K562 (cell line): ENCODE data around the gene EEFSEC. TPM values are rescaled to one million over a fixed set of nuclear protein-coding genes. Genes with fewer than 3 reads are reported as not detected.

Experiments used
- ATAC-seq: fragments of 200-7000 bp; cut with Tn5 transposase; 3 replicates; pipeline ENCODE4 v1.9.1; 2020; ENCODE audit warnings: moderate library complexity
- BruUV-seq: library from RNA; stranded (reverse); fragments of 400-500 nt; replicated peaks from 2 replicates; lab custom pipeline; 2021; lab: Mats Ljungman, UMichigan
- CTCF ChIA-PET: fragments of 300-600 bp; formaldehyde crosslinking; extraction: SDS; loops from one replicate; lab custom pipeline; 2021; ENCODE audit warnings: low intra/inter-chr PET ratio; lab: Yijun Ruan, JAX
- POLR2A ChIA-PET: fragments of 300-600, 350-650 bp; sonication (Branson Sonifier 250); formaldehyde crosslinking; extraction: SDS; loops from one replicate; lab custom pipeline; 2021; ENCODE audit warnings: antibody characterized with exemption, inconsistent platforms; lab: Yijun Ruan, JAX
- DNase-seq, 4 experiments: peaks; one replicate each; pipeline versions ENCODE4 v3.0.0 to v3.0.0-alpha.2; 2011 to 2018; ENCODE audit warnings: low spot score in 3 of 4, mixed read lengths in 3 of 4; ENCODE audit errors: extremely low read depth in 1 of 4
- FAIRE-seq: peaks from 2 replicates; lab custom pipeline; 2011; peaks lifted over from hg19 to GRCh38; lab: Jason Lieb, UNC
- H2AFZ ChIP-seq: 2 replicates; pipeline ENCODE4 v1.6.0; 2011; ENCODE audit warnings: low read depth, low read length, control low read depth, inconsistent platforms
- H3K27ac ChIP-seq: fragments of 200-600 bp; 3 replicates; pipeline ENCODE4 v1.8.0; 2011; ENCODE audit warnings: low read depth, mild to moderate bottlenecking, control low read depth, inconsistent platforms, low read length, moderate library complexity, mixed read lengths; ENCODE audit errors: extremely low read depth
- H3K27me3 ChIP-seq, 2 experiments: fragments of 300-600 bp in 1 of 2; 2 replicates in 1 of 2; 3 replicates in 1 of 2; pipeline versions ENCODE4 v1.6.0 to v1.8.0; 2011; ENCODE audit warnings: inconsistent platforms in 2 of 2, low read length in 2 of 2, mild to moderate bottlenecking in 1 of 2, mixed read lengths in 1 of 2, moderate library complexity in 1 of 2; ENCODE audit not compliant: control insufficient read depth in 2 of 2, insufficient read depth in 2 of 2
- H3K36me3 ChIP-seq: fragments of 300-600 bp; 3 replicates; pipeline ENCODE4 v1.8.0; 2011; ENCODE audit warnings: mild to moderate bottlenecking, low read length, inconsistent platforms; ENCODE audit not compliant: control insufficient read depth, insufficient read depth
- H3K4me1 ChIP-seq, 2 experiments: fragments of 200-600 bp in 1 of 2; replicated peaks in 1 of 2; 2 replicates in 1 of 2; 3 replicates in 1 of 2; pipeline versions ENCODE4 v1.5.1 to v1.8.0; 2011; ENCODE audit warnings: inconsistent platforms in 2 of 2, low read length in 2 of 2, mild to moderate bottlenecking in 1 of 2, mixed read lengths in 1 of 2, moderate library complexity in 1 of 2; ENCODE audit not compliant: control insufficient read depth in 2 of 2, insufficient read depth in 2 of 2
- H3K4me2 ChIP-seq: 2 replicates; pipeline ENCODE4 v1.6.1; 2011; ENCODE audit warnings: low read length, control low read depth, inconsistent platforms, mixed read lengths; ENCODE audit not compliant: insufficient read depth
- H3K4me3 ChIP-seq: fragments of 200-600 bp; sonication (generic), shearing (Covaris generic); 2 replicates; pipeline ENCODE4 v1.5.1; 2016; ENCODE audit warnings: control low read depth, inconsistent platforms
- H3K79me2 ChIP-seq: fragments of 200-600 bp; 3 replicates; pipeline ENCODE4 v1.8.0; 2011; ENCODE audit warnings: low read length, inconsistent platforms; ENCODE audit not compliant: control insufficient read depth, insufficient read depth
- H3K9ac ChIP-seq, 2 experiments: 2 replicates each; pipeline versions ENCODE4 v1.6.0 to v1.6.1; 2011; ENCODE audit warnings: low read depth in 2 of 2, low read length in 2 of 2, control low read depth in 1 of 2, inconsistent platforms in 1 of 2, mild to moderate bottlenecking in 1 of 2, mixed read lengths in 1 of 2; ENCODE audit not compliant: insufficient read depth in 1 of 2
- H3K9me1 ChIP-seq: one replicate; pipeline ENCODE4 v1.6.0; 2011; ENCODE audit warnings: inconsistent platforms, mild to moderate bottlenecking, low read length, moderate library complexity; ENCODE audit not compliant: control insufficient read depth, insufficient read depth
- H3K9me3 ChIP-seq: replicated peaks from 2 replicates; pipeline ENCODE4 v1.5.1; 2011; ENCODE audit warnings: low read depth, low read length, inconsistent platforms; ENCODE audit not compliant: control insufficient read depth, insufficient read depth
- H4K20me1 ChIP-seq: replicated peaks from 2 replicates; pipeline ENCODE4 v1.6.1; 2011; ENCODE audit warnings: low read length, inconsistent platforms, mixed read lengths; ENCODE audit not compliant: control insufficient read depth, insufficient read depth
- DNMT1 ChIP-seq: fragments of 450-650 bp; IDR thresholded peaks from 2 replicates; pipeline ENCODE4 v1.6.1; 2016; ENCODE audit warnings: antibody characterized with exemption, mild to moderate bottlenecking
- GATAD2A ChIP-seq: fragments of 450-650 bp; IDR thresholded peaks from 2 replicates; pipeline ENCODE4 v1.6.1; 2017
- HNRNPH1 ChIP-seq: fragments of 200-400 bp; formaldehyde crosslinking; optimal IDR thresholded peaks from 2 replicates; pipeline ENCODE3; 2017; ENCODE audit warnings: low read depth, mild to moderate bottlenecking, low read length, moderate library complexity
- KDM4B ChIP-seq, 2 experiments: fragments of 450-650 bp in 1 of 2; sonication (generic) in 1 of 2; IDR thresholded peaks; 2 replicates each; pipeline ENCODE4 v1.6.1; 2016 to 2017; ENCODE audit warnings: borderline replicate concordance in 2 of 2, antibody characterized with exemption in 1 of 2, low read depth in 1 of 2, mild to moderate bottlenecking in 1 of 2
- PCBP1 ChIP-seq: fragments of 200-400 bp; formaldehyde crosslinking; IDR thresholded peaks from 2 replicates; pipeline ENCODE4 v1.6.1; 2018; ENCODE audit warnings: mild to moderate bottlenecking, low read depth, low read length; ENCODE audit not compliant: poor library complexity, severe bottlenecking
- POU5F1 ChIP-seq: fragments of 150-350 bp; IDR thresholded peaks from 2 replicates; pipeline ENCODE4 v1.6.1; 2014; ENCODE audit warnings: borderline replicate concordance, low read length, low read depth, mild to moderate bottlenecking; ENCODE audit not compliant: partially characterized antibody
- PTTG1 ChIP-seq: fragments of 450-650 bp; IDR thresholded peaks from 2 replicates; pipeline ENCODE4 v1.6.1; 2016; ENCODE audit warnings: low read depth, mild to moderate bottlenecking, missing genetic modification characterization, missing compliant biosample characterization
- SPI1 ChIP-seq: IDR thresholded peaks from 2 replicates; pipeline ENCODE4 v1.6.1; 2011; ENCODE audit warnings: low read depth, low read length, control low read depth, borderline replicate concordance
- TAL1 ChIP-seq: fragments of 450-650 bp; IDR thresholded peaks from 2 replicates; pipeline ENCODE4 v1.6.1; 2016; ENCODE audit warnings: mild to moderate bottlenecking
- THRAP3 ChIP-seq: fragments of 450-650 bp; IDR thresholded peaks from 2 replicates; pipeline ENCODE4 v1.6.1; 2016; ENCODE audit warnings: mild to moderate bottlenecking, inconsistent platforms, borderline replicate concordance
- ZNF445 ChIP-seq: fragments of 250-450 bp; sonication (Bioruptor Pico); IDR thresholded peaks from 2 replicates; pipeline ENCODE4 v1.4.0; 2020; ENCODE audit warnings: low read depth, mild to moderate bottlenecking, moderate library complexity
- WGBS: fragments of 100-300 bp; shearing (Covaris generic); methylation state at CpG from one replicate; pipeline ENCODE4 v1.1.6; 2016; ENCODE audit warnings: low coverage, mixed read lengths; ENCODE audit not compliant: insufficient coverage; ENCODE audit errors: missing lambda C conversion rate; 5-methylcytosine and 5-hydroxymethylcytosine counted together
- in situ Hi-C: fragments of 300-500 bp; cut with MboI; formaldehyde crosslinking; loops from 4 replicates; pipeline ENCODE4 v1.15.0; 2018; ENCODE audit warnings: inconsistent platforms, mixed read lengths
- intact Hi-C: fragments of 100-400 bp; cut with micrococcal nuclease; formaldehyde crosslinking; loops from 2 replicates; pipeline ENCODE4 v1.14.2; 2022
- polyA plus RNA-seq, 8 experiments: library from polyadenylated mRNA; depleted of rRNA in 4 of 8; stranded (reverse) in 5 of 8; unstranded in 3 of 8; fragments of >200 nt; fragmentation: Nextera tagmentation in 2 of 8; fragmentation: Illumina TruSeq in 1 of 8; extraction: Ambion mirVana in 2 of 8; extraction: Trizol in 1 of 8; gene quantifications; 2 replicates each; pipeline versions ENCODE4 v1.2.1 to v1.2.3, GENCODE V29; 2011 to 2014; ENCODE audit warnings: inconsistent platforms in 1 of 8, missing spikeins in 1 of 8
- total RNA-seq, 7 experiments: library from RNA; depleted of rRNA in 6 of 7; stranded (reverse); fragments of >200 nt in 6 of 7; fragmentation: Illumina TruSeq in 2 of 7; extraction: Trizol in 2 of 7; gene quantifications; 2 replicates each; pipeline versions ENCODE4 v1.2.1 to v1.2.3, GENCODE V29; 2011 to 2021; ENCODE audit warnings: low replicate concordance in 1 of 7

Gene EEFSEC
- total and polyA plus RNA-seq, 9 of the 15 experiments (the other 6 are each of a cell fraction or from before 2014, with no cell fraction given), result 0.35 to 11.8 (median 7.7) TPM

GRCh38 chr3:128271536-128272332 is 118.5 kb downstream of the EEFSEC start:
- Histone ChIP-seq H3K79me2 (no peaks in the 10 kb centered on the region), H3K4me1 (peaks cover 0 to 5% of the 10 kb centered on the region in 2 experiments; a peak in 2 of 5 replicates), H3K27ac (no peak overlapping the region), H3K4me3 (no peak overlapping the region), H3K36me3 (0 out of 3 replicates have a peak, but pooled peaks cover 2% of the 10 kb centered on the region), H3K27me3 (no peaks in the 10 kb centered on the region), H3K9me3 (no peaks in the 10 kb centered on the region), H3K4me2 (no peak overlapping the region), H2AFZ (no peak overlapping the region), H4K20me1 (no peaks in the 10 kb centered on the region), H3K9ac (no peak overlapping the region), H3K9me1 (no peaks in the 10 kb centered on the region)
- DNase-seq (no peak), ATAC-seq (no peak), FAIRE-seq (no peak)
- ChIA-PET POLR2A (interaction anchor here (1.5 kb wide), 1 partner anchor 18 kb away, joined by 3 read pairs; no protein-coding TSS in a partner anchor), CTCF (no interaction called here)
- no peak for TF ChIP-seq HNRNPH1
- no peak for TF ChIP-seq THRAP3
- no peak for TF ChIP-seq PTTG1 (tag)
- no peak for TF ChIP-seq KDM4B (IDR thresholded peaks at IDR 0.05; ENCODE audit: borderline replicate concordance in 2 of 2, low read depth in 1 of 2)
- no peak for TF ChIP-seq POU5F1
- no peak for TF ChIP-seq ZNF445
- TF ChIP-seq PCBP1, result no peak
- TF ChIP-seq TAL1, result no peak
- no peak for TF ChIP-seq GATAD2A
- TF ChIP-seq DNMT1, result no peak
- no peak for TF ChIP-seq SPI1
- 54% methylated on average over 11 of the region's 11 CpGs for WGBS
- intact Hi-C loops, result no loop called here
- in situ Hi-C loops, result no loop called here
- BruUV-seq, result no TSS peak
